Vagina (tissue), 2 donors: ENCODE data around the gene ZMYM2.

Experiments
- CTCF ChIP-seq, 3 experiments: fragments of 450-650 bp in 2 of 3; fragments of 200-600 bp in 1 of 3; sonication (generic) in 1 of 3; IDR thresholded peaks; one replicate each; pipeline ENCODE4 v1.5.1; 2017 to 2019; ENCODE audit warnings: antibody characterized with exemption in 3 of 3, mild to moderate bottlenecking in 2 of 3, moderate library complexity in 2 of 3
- POLR2A ChIP-seq, 2 donors: fragments of 450-650 bp; IDR thresholded peaks; one replicate each; pipeline ENCODE4 v1.6.1; 2017; ENCODE audit warnings: antibody characterized with exemption in 2 of 2, mild to moderate bottlenecking in 2 of 2, moderate library complexity in 2 of 2
- POLR2AphosphoS5 ChIP-seq, 2 donors: sonication (generic); formaldehyde crosslinking; IDR thresholded peaks; one replicate each; pipeline ENCODE4 v1.9.0; 2017; ENCODE audit warnings: antibody characterized with exemption in 2 of 2, mild to moderate bottlenecking in 2 of 2, low read depth in 1 of 2; ENCODE audit not compliant: insufficient read depth in 1 of 2

- TF ChIP-seq CTCF (IDR thresholded peaks at IDR 0.05) (no peak), POLR2AphosphoS5 (IDR thresholded peaks at IDR 0.05; ENCODE audit: insufficient read depth in 1 of 2, low read depth in 1 of 2) (no peak), POLR2A (IDR thresholded peaks at IDR 0.05) (no peak)
Observed at GRCh38 chr13:20114066-20114610, 155.6 kb downstream of the ZMYM2 start.
